ENCODE results near the gene NPNT. TPM values are rescaled to one million over a fixed set of nuclear protein-coding genes. Genes with fewer than 3 reads are reported as not detected.

Gene NPNT
- total RNA-seq, 2 donors from 2014 or later, result not detected

Other genes starting within 250 kb of the NPNT start
- gene INTS12, start 186.8 kb upstream of the NPNT start, total RNA-seq, result 10 to 100 TPM; 16.7 to 20.2 TPM
- gene GSTCD, start 186.7 kb upstream of the NPNT start, total RNA-seq, result 1 to 10 TPM; 5.1 to 5.7 TPM